HG03045 (cell line): ENCODE measurements around the gene FHOD3.
"Not testable (repeated sequence)": the region's sequence is repeated elsewhere in the genome, so short reads cannot be mapped to it uniquely, and the experiment has no call there.

Experiments
- ATAC-seq: cut with Tn5 transposase; IDR thresholded peaks from one replicate; pipeline ENCODE4 v1.9.1; 2021; ENCODE audit warnings: mild to moderate bottlenecking, moderate library complexity; ENCODE audit not compliant: unreplicated experiment

Gene FHOD3

DNA sequence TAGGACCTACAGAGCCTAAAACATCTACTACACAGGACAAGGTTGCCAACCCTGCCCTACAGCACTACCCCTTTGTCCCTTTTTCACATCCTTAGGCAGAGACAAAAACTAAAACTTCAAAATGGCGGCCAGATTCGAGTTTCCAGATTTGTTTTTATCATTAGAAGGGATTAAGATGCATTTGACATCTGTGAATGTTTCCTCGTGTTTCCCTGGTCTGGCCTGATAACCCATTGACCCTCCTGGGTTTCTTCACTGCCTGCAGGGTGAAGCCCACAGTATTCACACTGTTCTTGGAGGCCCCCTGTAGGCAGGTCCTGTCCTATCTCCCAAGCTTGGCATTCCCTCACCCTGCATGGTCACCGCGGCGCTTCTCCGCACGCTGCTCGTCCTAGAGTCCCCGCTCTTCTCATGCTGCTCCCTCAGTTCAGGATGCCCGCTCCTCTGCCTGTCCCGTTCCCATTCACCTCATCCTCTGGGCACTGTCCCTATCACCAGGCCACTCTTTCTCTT lies 463.7 kb downstream of the FHOD3 start:
- ATAC-seq, result no peak

DNA sequence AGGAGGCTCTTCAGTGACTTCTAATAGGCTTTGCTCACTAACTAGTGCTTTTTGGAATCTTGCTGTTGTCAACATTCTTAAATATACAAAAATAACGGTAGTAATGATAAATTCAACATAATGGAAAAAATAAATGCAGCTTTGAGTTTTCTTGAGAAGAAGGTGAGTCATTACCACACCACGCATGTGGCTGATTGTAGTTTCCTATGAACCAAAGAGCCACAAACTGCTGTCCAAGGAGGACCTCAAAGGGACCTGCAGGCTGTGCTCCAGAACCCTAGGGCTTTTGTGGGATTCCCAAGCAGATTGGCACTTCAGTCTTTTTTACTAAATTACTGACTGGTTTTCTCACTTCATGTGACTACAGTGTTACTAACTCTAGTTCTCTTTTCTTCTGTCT lies 464.6 kb downstream of the FHOD3 start:
- ATAC-seq, result no peak

DNA sequence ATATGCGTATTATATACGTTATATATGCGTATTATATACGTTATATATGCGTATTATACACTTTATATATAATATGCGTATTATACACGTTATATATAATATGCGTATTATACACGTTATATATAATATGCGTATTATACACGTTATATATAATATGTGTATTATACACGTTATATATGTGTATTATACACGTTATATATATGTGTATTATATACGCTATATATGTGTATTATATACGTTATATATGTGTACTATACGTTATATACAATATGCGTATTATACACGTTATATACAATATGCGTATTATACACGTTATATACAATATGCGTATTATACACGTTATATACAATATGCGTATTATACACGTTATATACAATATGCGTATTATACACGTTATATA lies 465.5 kb downstream of the FHOD3 start:
- ATAC-seq, result not testable (repeated sequence)

DNA sequence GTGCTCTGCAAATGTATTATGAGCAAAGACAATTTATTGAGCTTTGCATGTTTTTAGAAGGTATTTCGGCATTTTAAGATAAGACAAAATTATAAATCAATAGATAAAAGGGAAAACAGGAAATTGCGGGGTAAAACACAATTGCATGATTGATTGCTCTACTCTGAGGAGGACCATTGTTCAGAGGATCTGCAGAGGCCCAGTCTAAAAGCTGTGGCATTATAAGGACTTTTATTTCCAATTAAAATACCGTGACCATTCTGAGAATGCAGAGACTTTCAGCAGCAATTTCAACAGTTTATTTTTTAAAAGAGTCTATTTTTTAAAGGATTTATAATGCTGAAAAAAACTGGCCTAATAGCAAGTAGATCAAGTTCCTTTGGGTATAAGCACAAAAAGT lies 469.3 kb downstream of the FHOD3 start:
- ATAC-seq, result no peak

DNA sequence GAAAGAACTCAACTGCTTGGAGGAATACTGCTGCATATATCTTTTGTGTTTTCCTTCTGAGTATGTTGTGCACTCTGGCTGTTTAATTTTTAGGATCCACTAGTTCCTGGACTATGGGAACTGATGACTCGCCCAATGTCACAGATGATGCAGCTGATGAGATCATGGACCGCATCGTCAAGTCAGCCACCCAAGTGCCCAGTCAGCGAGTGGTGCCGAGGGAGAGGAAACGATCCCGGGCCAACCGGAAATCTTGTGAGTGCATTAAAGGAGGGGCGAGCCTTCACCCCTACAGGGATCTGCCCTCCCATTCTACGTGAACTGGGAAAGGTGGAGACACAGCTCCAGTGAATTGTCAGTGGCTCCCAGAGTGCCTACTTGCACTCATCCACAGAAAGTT lies 471.7 kb downstream of the FHOD3 start:
- no peak for ATAC-seq

DNA sequence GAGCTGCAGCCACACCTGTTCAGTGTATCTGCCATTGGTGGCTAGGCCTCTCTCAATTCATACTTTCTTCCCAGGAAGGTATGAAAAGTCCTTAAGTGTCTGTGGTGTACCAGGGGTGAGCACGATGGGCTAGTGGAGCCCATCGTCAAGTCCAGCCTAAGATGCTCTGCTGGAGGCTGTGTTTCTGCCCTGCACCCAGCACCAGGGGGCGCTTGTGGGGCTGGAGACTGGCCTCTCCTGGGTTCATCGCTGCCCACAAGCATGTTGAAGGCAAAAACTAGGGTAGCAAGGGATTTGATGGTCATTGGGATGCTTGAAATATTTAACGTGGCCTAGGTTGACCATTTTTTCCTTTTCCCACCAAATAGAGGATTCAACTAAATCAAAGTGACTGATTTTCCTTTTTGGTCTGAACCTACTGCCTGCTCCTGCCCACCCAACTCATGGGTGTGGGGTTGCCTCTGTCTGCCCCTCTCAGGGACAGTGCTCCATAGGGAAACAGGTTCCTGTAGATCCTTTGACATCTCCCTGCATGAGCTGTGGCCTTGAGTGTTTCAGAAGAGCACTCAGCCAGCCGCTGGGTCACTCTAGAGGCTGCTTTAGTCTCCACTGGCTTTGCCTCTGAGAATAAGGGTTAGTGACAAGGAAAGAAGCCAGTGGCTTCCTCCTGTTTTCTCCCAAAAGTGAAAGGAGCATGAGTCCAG lies 472.2 kb downstream of the FHOD3 start:
- no peak for ATAC-seq

DNA sequence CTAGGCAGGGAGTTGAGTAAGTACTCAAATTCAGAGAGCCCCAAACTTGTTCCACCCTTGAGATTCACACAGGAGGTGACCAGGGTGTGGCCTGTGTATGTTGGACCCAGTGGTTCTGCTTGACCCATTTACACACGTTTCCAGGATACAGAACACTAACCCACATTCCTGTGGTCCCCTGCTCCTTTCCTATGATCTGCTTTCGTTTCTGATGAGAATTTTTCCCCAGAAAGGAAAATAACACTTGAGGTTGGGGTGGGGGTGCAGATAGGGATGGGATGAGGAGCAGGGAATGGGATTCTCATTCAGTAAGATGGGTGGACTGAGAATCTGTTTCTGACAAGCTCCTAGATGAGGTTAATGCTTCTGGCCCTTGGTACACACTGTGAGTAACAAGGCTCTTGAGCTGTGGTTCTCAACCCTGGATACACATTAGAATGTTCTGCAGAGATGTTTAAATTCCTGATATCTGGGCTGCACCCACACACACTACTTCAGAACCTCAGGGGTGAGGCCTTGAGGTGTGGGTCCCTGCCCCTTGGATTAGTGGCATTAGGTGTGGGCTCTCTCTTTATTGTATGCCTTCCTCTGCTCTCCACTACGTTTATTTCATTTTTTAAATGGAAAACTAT lies 472.9 kb downstream of the FHOD3 start:
- no peak for ATAC-seq

DNA sequence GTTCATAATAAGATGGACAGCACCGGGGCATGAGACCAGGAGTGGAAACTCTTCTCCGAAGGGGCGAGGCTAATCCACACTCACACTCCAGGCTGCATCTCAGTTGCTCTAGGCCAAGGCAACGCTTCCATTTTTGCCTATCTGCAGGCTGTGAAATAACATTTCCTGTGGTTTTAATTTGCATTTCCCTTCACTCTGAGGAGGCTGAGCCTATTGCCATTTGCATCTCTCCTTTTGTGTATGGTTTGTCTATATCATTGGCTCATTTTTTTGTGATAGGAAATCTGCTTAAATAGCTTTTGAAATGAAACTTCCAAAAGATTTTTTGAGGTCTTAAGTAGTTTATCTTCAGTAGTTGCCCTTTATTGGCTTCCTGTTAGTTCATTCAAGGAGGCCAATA lies 473.7 kb downstream of the FHOD3 start:
- no peak for ATAC-seq

DNA sequence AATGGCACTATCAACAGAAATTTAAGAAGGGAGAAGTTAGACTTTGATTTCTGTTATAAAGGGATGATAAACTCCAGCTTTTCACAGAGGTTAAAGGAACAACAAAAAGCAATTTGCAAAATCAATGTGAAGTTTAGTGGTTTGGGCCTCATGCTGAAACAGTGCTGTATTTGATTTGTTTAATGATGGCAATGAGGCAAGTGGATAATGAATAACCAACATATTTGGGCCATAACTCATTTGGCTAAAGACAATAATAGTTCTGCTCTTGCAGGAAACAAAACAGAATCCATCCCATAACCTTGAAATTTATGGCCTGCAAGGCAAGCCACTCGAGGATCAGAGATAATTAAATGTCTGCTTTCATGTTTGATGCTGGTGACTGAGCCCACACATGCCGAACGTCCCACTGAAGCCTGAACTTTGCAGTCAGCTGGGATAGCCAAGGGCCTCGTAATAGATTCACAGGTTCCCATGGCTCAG lies 474.8 kb downstream of the FHOD3 start:
- ATAC-seq, result no peak

DNA sequence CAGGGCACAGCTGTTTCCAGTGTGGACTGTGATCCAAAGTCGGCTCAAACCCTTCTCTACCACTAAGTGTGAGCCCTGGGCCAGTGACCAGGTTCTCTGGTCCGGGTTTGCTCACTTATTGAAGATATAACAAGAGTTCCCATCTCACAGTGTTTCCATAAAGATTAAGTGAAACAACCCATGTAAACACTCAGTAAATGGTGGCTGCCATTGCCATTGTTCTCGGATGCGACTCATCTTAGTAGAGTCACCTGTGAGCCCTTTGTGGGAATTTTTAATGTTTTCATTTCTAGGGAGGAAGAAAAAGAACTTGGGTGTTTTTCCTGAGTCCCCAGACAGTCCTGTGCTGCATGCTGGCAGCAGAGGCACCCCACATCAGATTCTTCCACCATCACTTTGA lies 477.9 kb downstream of the FHOD3 start:
- ATAC-seq, result no peak

DNA sequence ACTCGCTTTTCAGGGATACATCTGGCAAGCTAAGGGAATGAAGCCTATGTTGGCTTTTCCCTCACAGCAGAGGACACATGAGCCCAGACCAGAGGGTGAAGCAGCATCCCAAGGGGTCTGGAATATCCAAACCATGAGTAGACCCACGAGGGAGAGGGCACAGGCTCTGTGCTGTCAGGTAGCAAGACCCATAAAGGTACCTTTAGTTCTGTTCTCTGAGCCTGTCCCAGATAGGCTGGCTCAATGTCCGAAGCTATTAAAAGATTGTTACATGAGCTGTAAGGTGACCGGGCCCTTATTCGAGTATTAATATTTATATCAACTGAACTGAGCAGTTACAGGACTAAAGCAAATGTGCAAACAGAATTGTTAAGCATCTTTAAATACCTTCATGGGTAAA lies 479.1 kb downstream of the FHOD3 start:
- ATAC-seq, result no peak

DNA sequence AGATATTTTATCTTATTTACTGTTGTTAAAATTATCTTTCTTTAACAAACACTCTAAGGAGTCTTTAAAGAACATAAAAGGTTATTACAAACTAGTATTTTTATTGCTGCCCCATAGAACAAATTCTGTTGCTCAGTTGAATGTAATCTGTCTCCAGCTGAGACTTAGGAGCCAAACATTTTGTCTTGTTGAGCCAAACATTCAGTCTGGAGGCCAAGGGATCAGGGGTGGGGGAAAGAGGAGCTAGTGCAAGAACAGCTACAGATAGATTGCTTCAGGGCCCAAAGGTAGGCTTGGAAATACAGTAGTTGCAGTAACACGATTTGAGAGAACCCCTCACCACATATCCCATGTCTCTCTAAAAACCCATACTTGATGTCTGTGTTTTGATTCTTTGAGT lies 480.1 kb downstream of the FHOD3 start:
- no peak for ATAC-seq

DNA sequence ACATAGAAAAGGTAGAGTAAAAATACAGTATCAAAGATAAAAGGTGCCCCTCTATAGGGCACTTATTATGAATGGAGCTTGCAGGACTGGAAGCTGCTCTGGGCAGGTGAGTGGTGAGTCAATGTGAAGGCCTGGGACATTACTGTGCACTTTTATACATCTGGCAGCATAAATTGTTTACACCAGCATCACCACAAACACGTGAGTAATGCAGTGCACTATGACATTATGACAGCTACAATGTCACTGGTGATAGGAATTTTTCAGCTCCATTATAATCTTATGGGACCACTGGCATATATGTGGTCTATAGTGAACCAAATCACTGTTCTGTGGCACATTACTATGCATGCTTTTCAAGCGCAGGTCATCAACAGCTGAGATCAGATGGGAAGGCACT lies 483.2 kb downstream of the FHOD3 start:
- ATAC-seq, result no peak

DNA sequence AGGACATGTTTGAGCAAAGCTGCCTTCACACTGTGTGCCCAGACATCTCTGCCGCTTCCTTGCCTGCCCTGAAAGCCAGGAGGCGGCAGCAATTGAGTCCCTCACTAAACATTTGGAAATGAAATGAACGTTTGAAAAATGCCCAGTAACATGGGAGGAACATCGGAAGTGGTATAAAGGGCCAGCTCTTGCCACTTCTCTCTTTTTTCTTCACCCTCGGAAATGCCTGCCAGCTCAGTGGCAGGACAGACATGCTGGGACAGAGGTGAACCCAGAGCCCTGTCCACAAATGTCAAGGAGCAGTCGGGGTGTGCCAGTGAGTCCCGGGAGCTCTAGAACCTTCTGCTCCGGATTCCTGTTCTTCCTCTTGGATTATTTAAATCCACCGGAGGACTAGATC lies 485.2 kb downstream of the FHOD3 start:
- no peak for ATAC-seq

DNA sequence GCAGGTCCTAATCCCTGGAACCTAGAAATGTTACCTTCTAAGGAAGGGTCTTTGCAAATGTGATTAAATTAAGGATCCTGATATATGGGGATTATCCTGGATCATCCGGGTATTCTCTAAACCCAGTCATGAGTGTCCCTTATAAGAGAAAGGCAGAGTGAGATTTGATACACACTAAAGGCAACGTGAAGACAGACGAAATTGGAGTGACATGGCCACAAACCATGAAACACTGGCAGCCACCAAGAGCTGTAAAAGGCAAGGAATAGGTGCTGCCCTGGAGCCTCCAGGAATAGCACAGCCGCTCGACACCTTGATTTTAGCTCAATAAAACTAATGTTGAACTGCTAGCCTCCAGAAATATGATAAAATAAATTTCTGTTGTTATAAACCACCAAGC lies 486.3 kb downstream of the FHOD3 start:
- no peak for ATAC-seq

DNA sequence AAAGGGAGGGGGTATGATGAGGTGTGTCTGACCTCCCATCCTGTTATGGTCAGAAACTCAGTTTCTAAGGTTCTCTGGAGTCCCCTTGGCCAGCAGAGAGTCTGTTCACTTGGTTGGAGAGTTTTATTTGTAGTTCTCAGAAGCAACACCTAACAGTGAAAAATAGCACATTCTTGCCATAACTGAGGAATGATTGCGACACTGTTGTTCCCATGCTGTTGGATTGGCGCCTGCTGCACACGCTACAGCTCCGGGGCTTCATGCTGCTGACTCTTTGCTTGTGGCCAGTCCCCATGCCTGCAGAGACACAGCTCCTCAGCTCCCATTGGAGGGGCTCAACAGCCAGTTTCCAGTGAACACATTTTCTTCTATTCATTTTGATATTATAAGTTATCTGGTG lies 489.2 kb downstream of the FHOD3 start:
- ATAC-seq, result no peak

DNA sequence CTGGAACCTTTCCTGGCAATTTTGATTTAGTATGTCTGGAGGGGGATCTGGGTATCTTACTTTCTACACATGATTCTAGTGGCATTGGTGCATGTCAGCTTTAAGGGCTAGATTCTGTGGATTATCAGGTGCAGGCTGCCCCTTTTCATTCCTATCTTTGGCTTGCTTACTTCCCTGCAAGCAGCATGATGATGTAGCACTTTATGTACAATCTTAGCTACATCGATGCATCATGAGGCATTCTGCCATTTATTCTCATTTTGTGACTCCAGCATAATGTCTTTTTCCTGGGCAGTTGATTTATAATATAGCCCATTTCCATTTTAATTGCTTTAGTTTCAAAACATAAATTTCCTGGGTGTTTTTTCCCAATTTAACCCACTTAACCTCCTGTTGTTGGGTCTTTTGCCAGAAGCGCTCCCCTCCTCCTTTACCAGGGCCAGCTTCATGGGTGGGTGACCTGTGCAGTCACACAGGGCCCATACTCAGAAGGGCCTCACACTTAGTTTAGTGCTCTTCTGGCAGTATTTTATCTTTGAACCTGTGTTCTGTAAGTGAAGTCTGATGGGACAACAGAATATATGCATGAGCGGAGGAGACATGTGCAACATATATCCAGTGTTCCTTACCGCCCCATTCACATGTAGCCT lies 495.2 kb downstream of the FHOD3 start:
- no peak for ATAC-seq

DNA sequence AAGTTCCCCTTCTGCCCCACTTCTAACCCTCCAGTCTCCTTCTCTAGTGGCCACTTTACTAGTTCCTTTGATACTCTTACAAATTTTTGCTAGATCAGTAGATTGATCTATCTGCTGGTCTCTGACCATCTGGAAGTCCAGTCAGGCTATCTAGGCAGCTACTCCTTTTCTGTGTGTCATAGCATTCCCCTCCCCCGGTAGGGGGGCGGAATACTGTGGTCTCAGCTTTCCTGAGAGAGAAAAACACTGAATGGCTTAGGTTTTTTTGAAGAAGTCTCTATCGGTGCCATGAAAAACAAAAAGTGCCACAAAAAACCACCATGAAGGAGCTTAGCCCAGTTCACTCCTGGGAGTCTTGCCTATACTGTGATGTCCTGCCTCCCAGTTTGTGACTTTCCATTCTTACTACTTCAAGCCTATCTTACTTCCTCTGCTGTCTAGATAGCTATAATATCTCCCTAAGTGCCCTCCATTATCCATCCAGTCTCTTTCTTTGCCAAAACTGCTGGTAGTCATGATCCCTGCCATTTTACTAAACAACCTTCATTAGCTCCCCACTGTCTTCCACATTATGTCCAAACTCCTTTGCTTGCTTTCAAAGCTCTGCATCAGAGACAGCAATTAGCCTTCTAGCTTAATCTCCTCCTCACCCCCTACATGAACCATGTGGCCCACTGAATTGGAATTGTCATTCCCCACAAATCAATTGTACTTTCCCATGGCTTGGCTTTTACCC lies 501.4 kb downstream of the FHOD3 start:
- no peak for ATAC-seq

DNA sequence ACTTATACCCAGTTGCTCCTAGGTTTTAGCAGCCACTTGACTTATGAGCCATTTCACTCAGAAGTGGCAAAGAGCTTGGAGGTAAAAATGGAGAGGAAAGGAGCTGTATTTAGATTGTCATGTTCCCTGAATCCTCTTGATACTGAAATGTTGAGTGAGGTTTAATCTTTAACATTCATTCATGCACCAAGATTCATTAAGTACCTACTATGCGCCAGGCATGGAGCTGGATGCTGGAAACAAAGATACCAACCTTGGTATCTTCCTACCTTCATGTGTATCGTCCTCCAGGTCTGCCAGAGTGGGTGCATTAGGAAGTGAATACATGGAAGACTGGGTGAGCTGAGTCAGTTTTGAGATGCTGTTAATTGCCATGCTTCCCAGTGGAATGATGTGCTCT lies 507.6 kb downstream of the FHOD3 start:
- no peak for ATAC-seq

DNA sequence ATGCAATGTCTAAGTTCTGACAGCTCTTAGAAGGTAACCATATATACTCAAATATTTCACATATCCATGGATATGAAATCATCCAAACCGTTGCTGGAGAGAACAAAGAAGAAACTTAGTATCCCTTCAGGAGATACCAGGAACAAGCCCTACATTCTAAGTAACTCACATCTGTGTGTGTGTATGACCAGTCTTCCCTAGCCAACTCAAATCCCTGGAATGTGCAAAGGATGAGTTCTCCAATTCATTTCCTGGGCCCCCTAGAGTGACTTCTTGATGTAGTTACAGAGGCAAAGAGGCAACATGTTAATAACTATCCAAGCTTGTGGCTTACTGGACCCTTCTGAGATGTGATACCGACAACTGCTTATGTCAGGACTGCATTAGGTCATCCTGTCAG lies 511.2 kb downstream of the FHOD3 start:
- ATAC-seq, result no peak

DNA sequence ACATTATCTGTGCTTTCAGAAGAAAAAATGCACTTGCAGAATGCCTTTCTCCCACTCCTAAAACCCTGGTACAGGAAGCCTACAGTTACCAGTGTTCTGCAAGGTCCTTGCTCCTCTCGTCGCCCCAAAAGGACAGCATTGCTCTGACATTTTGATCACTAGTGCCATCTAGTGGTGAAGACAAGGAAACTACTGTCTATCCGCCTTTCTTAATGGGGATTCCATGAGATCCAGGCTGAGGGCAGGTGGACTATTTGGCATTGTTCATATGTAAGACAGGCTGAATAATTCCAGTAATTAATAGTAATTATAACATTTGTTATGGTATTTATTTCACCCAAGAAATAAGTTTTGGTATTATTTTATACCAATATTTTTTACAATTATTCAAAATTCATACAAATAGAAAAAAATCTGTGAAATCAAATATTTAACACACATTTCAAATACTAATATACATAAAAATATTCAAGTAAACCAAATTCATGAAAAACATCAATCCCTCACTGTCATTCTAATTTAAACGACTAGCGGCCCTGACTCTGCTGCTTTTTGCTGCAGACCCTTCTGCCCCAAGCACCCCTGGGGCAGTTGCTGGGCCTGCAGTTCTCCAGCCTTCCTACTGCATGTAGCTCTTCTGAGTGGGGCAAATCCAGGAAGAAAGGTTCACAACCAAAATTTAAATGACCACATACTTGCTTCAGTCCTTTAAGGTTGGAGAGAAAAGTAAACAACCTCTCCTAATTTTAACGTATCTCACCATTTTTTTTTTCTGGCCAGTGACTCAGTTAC lies 512.3 kb downstream of the FHOD3 start:
- peak; percentile 95 for ATAC-seq
